Measurements from ENCODE around the gene SELENOK. TPM values are rescaled to one million over a fixed set of nuclear protein-coding genes. Genes with fewer than 3 reads are reported as not detected.

Gene SELENOK
- total RNA-seq, 4 donors from 2014 or later: 39.8 to 54.3 (median 49.2) TPM

GRCh38 chr3:53884623-53885022 lies 7.0 kb downstream of the SELENOK start:
- peaks cover 0 to 59% (median 0%) of the 10 kb centered on the region in 3 donors for H3K36me3 ChIP-seq
- 87 to 90% methylated on average over 11 of the region's 11 CpGs for WGBS, 2 donors

GRCh38 chr3:53883008-53883407 lies 8.7 kb downstream of the SELENOK start:
- H3K9me3 ChIP-seq: no peaks in the 10 kb centered on the region
- peaks cover 0 to 64% (median 1%) of the 10 kb centered on the region in 3 donors for H3K36me3 ChIP-seq
- TF ChIP-seq EP300 (IDR thresholded peaks at IDR 0.05) (no peak), CTCF (IDR thresholded peaks at IDR 0.05) (no peak), POLR2A (IDR thresholded peaks at IDR 0.05) (no peak)
- 91 to 96% methylated on average over 4 of the region's 4 CpGs for WGBS, 2 donors
- peaks cover 0 to 15% (median 11%) of the 10 kb centered on the region in 4 donors for H3K4me1 ChIP-seq
- no peak overlapping the region for H3K27ac ChIP-seq
- H3K4me3 ChIP-seq: no peak overlapping the region
- no peak for DNase-seq (ENCODE audit: low spot score in 2 of 2)
- H3K27me3 ChIP-seq: no peaks in the 10 kb centered on the region

More at GRCh38 chr3:53884623-53885022, 7.0 kb downstream of the SELENOK start:
- no peak for DNase-seq (ENCODE audit: low spot score in 2 of 2)
- no peaks in the 10 kb centered on the region for H3K27me3 ChIP-seq
- H3K4me1 ChIP-seq: peaks cover 0 to 25% (median 11%) of the 10 kb centered on the region in 4 donors
- no peaks in the 10 kb centered on the region for H3K9me3 ChIP-seq
- no peak overlapping the region for H3K4me3 ChIP-seq
- no peak overlapping the region for H3K27ac ChIP-seq
- no peak for TF ChIP-seq CTCF (IDR thresholded peaks at IDR 0.05)
- TF ChIP-seq EP300 (IDR thresholded peaks at IDR 0.05): no peak
- no peak for TF ChIP-seq POLR2A (IDR thresholded peaks at IDR 0.05)

- H3K27ac ChIP-seq: peak within 1 kb of the TSS; percentile 61 to 94 (median 86)
- H3K36me3 ChIP-seq: peaks cover 0 to 64% (median 12%) of the 10 kb centered on the region in 3 donors
- no peaks in the 10 kb centered on the region for H3K27me3 ChIP-seq
- DNase-seq (ENCODE audit: low spot score in 2 of 2): peak; percentile 54 to 68
- peak within 1 kb of the TSS; percentile 65 to 97 (median 89) for H3K4me3 ChIP-seq
- 1% methylated on average over 38 to 59 of the region's 65 CpGs for WGBS, 2 donors
- no peaks in the 10 kb centered on the region for H3K9me3 ChIP-seq
- peak in 2 of 5 experiments; percentile 41 to 46 for TF ChIP-seq CTCF (IDR thresholded peaks at IDR 0.05)
- TF ChIP-seq EP300 (IDR thresholded peaks at IDR 0.05): peak; percentile 61 to 92
- peak; percentile 23 to 53 for TF ChIP-seq POLR2A (IDR thresholded peaks at IDR 0.05)
- peaks cover 0 to 15% (median 11%) of the 10 kb centered on the region in 4 donors for H3K4me1 ChIP-seq
These were observed 9.7 kb downstream of the SELENOK start, which contains the start of gene ACTR8 for GRCh38 chr3:53881691-53882593. Gene ACTR8, minus strand, starts transcription at chr3:53882152. Its CDS starts 51 bp downstream, at chr3:53882101.

GRCh38 chr3:53880396-53881345 lies 11.0 kb downstream of the SELENOK start:
- no peak for DNase-seq (ENCODE audit: low spot score in 2 of 2)
- Histone ChIP-seq H3K9me3 (no peaks in the 10 kb centered on the region), H3K4me3 (peak overlapping the region; percentile 65 to 97 (median 89)), H3K4me1 (peaks cover 0 to 15% (median 11%) of the 10 kb centered on the region in 4 donors), H3K27ac (peak overlapping the region in 2 of 4 donors; percentile 86 to 94), H3K36me3 (peaks cover 0 to 66% (median 17%) of the 10 kb centered on the region in 3 donors), H3K27me3 (no peaks in the 10 kb centered on the region)
- WGBS, 2 donors: 38 to 47% methylated on average over 10 of the region's 10 CpGs
- no peak for TF ChIP-seq POLR2A (IDR thresholded peaks at IDR 0.05)
- TF ChIP-seq EP300 (IDR thresholded peaks at IDR 0.05): no peak
- no peak for TF ChIP-seq CTCF (IDR thresholded peaks at IDR 0.05)

Measured in tibial nerve (tissue), 4 donors.